Measurements from ENCODE around the gene NR2F1.
A peak's percentile ranks its signal among the peaks of the same experiment; 100 is the strongest.

Gene NR2F1

DNA sequence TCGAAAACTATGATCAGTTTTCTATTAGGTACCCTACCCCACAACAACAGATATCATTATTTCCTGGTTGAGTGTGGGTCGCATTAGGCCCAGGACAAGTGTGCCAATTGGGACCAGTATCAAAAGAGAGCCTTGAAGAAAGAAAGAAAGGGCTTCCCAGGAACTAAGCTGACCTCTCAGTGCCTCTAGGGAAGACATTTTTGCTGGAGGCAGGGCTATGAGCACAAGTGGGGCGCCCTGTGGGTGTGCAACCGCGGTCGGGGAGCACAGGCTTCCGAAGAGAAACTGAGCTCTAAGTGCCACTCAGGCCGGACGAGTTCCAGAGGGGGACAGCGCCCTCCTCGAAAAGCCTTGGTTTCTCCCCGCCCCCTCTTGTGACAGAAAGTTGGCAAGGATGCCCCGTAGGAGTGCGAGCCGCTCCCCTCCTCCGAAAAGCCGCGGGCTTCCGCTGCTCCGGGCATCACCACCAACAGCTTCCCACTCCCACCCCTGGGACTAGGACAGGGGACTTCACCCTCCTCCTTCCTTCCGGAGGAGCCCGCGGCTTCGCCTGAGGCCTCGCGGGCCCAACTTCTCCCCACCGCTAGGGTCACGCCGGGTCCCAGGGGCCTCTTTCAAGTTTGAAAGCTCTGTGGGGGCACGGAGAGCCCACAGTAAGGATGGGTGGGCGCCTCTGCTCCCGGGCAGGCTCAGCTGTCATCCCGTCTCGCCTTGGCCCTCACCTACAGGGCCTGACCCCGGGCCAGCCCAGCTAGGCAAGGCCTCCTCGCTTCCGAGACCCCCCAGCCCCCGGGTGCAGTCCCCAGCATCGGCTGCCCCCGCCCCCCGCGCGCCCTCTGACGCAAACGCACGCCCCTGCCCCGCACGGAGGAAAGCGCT lies 4.0 kb upstream of the NR2F1 start:
- peak; percentile 24 for DNase-seq (ENCODE audit: low spot score)
- peak; percentile 4 for TF ChIP-seq CTCF (IDR thresholded peaks at IDR 0.05; ENCODE audit: extremely low read depth, insufficient read depth, missing control alignments)
- in situ Hi-C loops (cut with MboI; ENCODE audit: low pct_unique_long_range_greater_than_20kb, low sequenced_read_pairs, unreplicated experiment): loop anchor here (25.0 kb wide), 1 partner anchor 1258 kb away; no protein-coding TSS in a partner anchor

DNA sequence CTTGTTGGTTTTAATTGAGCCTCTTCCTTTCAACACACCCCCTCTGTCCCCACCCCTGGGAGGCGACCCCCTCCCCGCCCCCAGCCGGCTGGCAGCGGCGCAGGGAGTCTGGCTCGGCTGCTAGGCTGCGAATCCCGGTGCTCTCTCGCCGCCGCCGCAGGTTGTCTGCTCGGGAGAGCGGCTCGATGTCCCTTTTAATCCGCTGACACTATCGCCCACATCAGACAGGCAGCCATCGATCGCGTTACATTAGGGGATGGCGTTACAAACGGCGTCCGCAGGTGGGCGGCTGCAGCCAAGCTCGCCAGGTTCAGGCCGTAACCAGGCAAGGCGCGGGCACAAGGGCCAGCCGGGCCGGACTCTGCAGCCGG lies 3.3 kb upstream of the NR2F1 start:
- in situ Hi-C loops (cut with MboI; ENCODE audit: low pct_unique_long_range_greater_than_20kb, low sequenced_read_pairs, unreplicated experiment): loop anchor here (25.0 kb wide), 1 partner anchor 1258 kb away; no protein-coding TSS in a partner anchor
- no peak for TF ChIP-seq CTCF (IDR thresholded peaks at IDR 0.05; ENCODE audit: extremely low read depth, insufficient read depth, missing control alignments)

DNA sequence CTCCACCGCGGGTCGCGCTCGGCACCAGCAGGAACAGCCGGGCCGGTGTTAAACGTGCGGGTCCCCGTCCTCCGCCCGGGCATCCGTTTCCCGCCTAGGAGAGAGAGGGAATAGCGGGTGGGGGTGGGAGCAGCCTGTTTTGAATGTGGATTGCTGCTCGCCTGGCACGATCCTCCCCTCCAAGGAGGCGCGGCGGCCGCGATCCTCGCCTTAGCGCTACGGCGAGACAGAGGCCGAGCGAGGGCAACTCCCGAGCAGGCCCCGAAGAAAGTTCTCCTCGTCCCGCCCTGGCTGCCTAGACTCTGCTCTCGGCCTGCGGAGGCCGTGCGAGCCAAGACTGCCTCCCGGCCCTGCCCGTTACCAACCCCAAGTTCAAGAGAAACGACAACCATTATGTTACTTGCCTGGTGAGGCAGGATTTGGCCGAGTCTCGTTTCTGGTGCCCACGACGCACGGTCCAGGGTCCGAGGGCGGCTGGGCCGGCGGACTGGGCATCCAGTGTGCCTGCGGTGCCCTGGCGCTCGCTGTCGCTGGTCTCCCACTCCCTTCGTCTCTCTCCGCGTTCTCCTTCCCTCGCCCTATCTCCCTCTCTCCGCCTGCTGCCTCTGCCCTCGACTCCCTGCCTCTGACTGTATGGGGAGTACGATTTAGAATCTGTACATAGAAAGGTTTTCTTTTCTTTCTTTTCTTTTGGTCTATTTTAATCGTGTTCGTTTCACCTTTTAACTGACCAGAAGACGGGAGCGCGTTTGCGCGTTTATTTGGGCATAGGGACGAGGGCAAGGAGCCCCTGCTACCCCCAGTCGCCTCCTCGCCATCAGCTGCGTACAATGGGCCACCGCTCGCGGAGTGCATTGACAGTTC lies 2.7 kb upstream of the NR2F1 start:
- in situ Hi-C loops (cut with MboI; ENCODE audit: low pct_unique_long_range_greater_than_20kb, low sequenced_read_pairs, unreplicated experiment): loop anchor here (25.0 kb wide), 1 partner anchor 1257 kb away; no protein-coding TSS in a partner anchor
- TF ChIP-seq CTCF (IDR thresholded peaks at IDR 0.05; ENCODE audit: extremely low read depth, insufficient read depth, missing control alignments): no peak
- no peak for DNase-seq (ENCODE audit: low spot score)

More for the DNA sequence above, 3.3 kb upstream of the NR2F1 start:
- DNase-seq (ENCODE audit: low spot score): peak; percentile 44

DNA sequence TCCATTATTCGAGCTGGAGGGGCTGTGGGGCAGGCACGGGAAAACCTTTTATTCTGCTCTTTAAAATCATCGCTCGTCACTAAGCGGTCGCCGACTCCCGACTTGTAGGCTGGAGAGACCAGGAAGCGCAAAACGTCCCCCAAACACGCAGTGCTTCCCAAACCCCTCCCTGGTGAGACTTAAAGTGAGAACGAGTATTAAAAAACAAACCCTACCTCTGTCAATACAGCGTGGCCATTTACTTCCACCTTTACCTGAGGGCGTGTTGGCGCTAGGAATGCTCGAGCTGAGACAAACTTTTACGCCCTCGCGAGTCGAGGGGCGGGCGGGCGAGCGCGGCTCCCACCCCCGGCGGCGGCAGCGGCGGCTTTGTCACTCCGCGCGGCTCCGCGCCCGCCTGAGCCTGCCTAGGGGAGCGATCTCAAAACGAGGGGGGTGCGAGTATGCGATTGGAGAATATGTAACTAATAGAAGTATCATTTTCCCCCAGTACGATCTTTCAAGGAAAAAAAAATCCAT lies 2.0 kb upstream of the NR2F1 start, which contains the start of gene NR2F1-AS1:
NR2F1-AS1 (minus strand) TSS at position 293 of the 519 bp plus-strand sequence.
- peak; percentile 2 for TF ChIP-seq CTCF (IDR thresholded peaks at IDR 0.05; ENCODE audit: extremely low read depth, insufficient read depth, missing control alignments)
- in situ Hi-C loops (cut with MboI; ENCODE audit: low pct_unique_long_range_greater_than_20kb, low sequenced_read_pairs, unreplicated experiment): loop anchor here (25.0 kb wide), 1 partner anchor 1256 kb away; no protein-coding TSS in a partner anchor
- DNase-seq (ENCODE audit: low spot score): no peak

GRCh38 chr5:93582167-93582462 lies 907 bp upstream of the NR2F1 start:
- in situ Hi-C loops (cut with MboI; ENCODE audit: low pct_unique_long_range_greater_than_20kb, low sequenced_read_pairs, unreplicated experiment): loop anchor here (25.0 kb wide), 1 partner anchor 1255 kb away; no protein-coding TSS in a partner anchor
- DNase-seq (ENCODE audit: low spot score): no peak
- no peak for TF ChIP-seq CTCF (IDR thresholded peaks at IDR 0.05; ENCODE audit: extremely low read depth, insufficient read depth, missing control alignments)

DNA sequence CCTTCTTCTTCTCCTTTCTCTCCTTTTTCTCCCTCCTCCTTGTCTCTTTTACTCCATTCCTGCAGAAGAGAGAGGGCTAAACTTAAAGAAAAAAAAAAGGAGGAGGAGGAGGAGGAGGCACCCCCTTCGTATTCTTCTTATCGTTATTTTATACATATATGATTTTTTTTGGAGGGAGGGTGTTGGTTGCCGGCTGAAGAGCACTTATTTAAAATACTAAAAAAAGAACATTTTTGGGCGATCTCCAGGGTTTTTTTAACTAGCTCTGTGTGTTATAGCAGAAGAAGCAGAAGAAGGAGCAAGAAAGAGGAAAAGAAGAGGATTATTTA lies 381 bp downstream of the NR2F1 start:
- no peak for TF ChIP-seq CTCF (IDR thresholded peaks at IDR 0.05; ENCODE audit: extremely low read depth, insufficient read depth, missing control alignments)
- no peak for DNase-seq (ENCODE audit: low spot score)
- in situ Hi-C loops (cut with MboI; ENCODE audit: low pct_unique_long_range_greater_than_20kb, low sequenced_read_pairs, unreplicated experiment): loop anchor here (25.0 kb wide), 1 partner anchor 1254 kb away; no protein-coding TSS in a partner anchor

All from GM13977 (cell line).